Fibroblast of mammary gland (primary cell): ENCODE data around the gene TCEA2.

ENCODE experiments used
- DNase-seq: peaks from one replicate; pipeline ENCODE4 v3.0.0-alpha.2; 2010; ENCODE audit warnings: low read depth
- H3K4me3 ChIP-seq: 2 replicates; pipeline ENCODE4 v1.5.1; 2011; ENCODE audit warnings: low read depth, mild to moderate bottlenecking, low read length, moderate library complexity; ENCODE audit not compliant: control insufficient read depth
- TF ChIP-seq, protein P1 (sequence below): conservative IDR thresholded peaks from 2 replicates; pipeline ENCODE4 v1.5.1; 2011; ENCODE audit warnings: low read depth, low read length, inconsistent platforms; ENCODE audit not compliant: control insufficient read depth, insufficient read depth

TCEA2 gene

DNA sequence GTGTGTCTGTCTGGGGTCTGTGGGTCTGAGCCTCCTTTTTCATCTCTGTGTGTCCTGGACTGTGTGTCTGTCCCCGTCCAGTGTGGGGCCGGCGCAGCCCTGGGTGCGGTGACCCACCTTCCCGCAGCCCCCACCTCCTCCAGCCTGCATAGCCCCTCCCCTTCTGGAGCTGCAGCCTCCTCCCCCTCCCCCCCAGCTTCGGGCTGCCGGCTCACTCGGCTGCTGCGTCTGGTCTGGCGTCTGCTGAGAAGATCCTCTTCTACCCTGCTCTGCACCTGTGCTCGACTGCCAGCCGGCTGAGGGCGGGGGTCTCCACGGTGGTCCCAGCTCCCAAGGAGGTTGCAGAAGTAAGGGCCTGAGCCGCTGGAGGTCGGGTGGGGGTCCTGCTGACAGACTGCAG lies 28.8 kb downstream of the TCEA2 start:
- DNase-seq, result no peak
- H3K4me3 ChIP-seq, result no peak overlapping the region
- TF ChIP-seq, protein P1, sequence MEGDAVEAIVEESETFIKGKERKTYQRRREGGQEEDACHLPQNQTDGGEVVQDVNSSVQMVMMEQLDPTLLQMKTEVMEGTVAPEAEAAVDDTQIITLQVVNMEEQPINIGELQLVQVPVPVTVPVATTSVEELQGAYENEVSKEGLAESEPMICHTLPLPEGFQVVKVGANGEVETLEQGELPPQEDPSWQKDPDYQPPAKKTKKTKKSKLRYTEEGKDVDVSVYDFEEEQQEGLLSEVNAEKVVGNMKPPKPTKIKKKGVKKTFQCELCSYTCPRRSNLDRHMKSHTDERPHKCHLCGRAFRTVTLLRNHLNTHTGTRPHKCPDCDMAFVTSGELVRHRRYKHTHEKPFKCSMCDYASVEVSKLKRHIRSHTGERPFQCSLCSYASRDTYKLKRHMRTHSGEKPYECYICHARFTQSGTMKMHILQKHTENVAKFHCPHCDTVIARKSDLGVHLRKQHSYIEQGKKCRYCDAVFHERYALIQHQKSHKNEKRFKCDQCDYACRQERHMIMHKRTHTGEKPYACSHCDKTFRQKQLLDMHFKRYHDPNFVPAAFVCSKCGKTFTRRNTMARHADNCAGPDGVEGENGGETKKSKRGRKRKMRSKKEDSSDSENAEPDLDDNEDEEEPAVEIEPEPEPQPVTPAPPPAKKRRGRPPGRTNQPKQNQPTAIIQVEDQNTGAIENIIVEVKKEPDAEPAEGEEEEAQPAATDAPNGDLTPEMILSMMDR, result no peak

DNA sequence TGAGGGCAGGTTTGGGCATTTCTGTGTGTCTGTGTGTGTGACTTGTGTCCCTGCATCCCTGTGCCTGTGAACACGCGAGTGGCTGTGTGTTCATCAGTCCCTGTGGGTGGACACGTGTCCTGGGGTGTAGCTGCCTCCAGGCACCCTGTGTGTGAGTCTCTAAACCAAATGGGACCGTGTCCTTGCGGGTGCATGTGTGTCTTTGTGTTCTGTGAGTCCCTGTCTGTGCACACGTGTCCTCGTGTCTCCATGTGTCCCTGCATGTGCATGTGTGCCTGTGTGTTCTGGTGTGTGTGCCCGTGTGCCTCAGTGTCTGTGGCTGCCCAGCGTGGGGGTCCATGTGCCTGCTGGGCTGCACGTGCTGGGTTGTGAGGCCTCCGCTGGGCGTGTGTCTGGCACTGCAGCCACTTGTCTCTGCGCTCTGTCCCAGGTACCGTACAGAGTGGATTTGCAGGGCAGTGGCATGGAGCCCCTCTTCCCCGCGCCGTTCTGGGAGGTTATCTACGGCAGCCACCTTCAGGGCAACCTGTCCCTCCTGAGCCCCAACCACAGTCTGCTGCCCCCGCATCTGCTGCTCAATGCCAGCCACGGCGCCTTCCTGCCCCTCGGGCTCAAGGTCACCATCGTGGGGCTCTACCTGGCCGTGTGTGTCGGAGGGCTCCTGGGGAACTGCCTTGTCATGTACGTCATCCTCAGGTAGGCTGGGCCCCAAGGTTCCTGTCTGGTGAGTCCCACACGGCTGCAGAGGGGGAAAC lies 29.4 kb downstream of the TCEA2 start:
- TF ChIP-seq, protein P1, result no peak
- no peak for DNase-seq
- H3K4me3 ChIP-seq, result no peak overlapping the region

DNA sequence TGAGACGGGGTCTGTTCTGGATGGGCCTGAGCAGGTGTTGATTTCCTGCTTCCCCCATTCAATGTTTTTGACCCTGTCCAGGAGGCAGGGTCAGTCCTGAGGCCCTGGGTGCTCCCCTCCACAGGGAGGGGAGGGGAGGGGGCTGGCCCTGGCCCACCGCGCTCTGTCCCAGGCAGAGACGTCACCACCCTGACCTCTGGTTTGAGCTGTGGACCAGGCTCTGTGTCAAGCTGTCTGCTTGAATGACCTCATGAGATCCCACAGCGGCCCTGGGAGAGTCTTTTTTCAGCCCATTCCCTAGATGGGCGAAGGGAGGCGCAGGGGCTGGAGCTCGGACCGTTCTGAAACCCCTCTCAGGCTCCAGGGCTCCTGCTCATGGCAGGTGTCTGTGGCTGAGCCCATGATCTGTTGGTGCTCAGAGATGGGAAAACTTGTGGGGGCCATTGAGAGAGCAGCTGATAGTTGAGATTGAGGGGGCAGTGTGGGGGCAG lies 30.1 kb downstream of the TCEA2 start:
- no peak for DNase-seq
- TF ChIP-seq, protein P1, result no peak
- H3K4me3 ChIP-seq, result no peak overlapping the region

DNA sequence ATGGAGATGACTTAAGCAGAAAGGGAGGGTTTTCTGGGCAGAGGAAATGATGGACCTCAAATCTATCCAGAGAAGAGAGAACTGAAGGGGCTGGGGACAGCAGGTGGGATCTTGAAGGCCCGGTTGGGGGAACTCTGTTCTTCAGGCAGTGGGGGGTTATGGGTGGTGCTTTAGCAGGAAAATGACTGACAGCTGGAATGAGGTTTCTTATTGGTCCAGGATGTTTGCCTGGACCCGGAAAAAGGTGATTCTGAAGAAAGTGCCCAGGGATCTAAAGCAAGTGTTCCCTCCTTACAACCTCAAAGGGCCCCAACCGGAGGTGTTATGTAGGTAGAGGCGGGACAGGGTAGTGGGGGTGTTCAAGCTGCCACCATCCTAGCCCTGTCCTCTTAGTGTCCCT lies 32.5 kb downstream of the TCEA2 start:
- no peak for DNase-seq
- TF ChIP-seq, protein P1, result no peak
- no peak overlapping the region for H3K4me3 ChIP-seq

DNA sequence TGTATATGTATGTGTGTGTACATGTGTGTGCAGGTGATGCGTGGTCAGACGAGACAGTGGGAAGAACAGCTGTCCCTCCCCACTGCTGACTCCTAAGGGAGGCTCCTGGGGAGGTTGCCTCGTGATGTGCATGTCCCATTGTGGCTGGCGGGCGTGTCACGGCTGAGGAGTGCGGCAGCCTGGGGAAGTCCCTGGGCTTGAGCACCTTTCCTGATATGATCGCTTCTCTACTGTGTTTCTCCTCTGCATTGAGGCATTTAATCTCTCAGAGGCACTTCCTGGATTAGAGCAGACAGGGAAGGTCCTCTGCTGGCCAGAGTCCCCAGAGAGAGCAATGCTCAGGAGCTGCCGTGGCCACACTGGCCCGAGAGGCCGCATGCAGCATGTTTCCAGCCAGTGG lies 32.9 kb downstream of the TCEA2 start:
- H3K4me3 ChIP-seq, result no peak overlapping the region
- TF ChIP-seq, protein P1, result no peak
- no peak for DNase-seq

DNA sequence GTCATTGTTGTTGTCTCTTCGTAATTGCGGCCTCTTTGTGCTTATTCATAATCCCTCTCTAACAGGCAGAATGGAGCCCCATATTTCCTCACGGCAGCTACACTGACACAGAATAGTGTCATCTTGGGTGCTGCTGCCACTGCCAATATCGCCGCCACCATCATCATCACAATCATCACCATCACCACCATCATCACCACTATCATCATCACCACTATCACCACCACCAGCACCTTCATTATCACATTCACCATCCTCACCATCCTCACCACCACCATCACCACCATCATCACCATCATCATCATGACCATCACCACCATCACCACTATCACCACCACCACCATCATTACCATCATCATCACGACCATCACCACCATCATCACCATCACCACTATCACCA lies 33.5 kb downstream of the TCEA2 start:
- no peak for DNase-seq
- TF ChIP-seq, protein P1, result no peak
- no peak overlapping the region for H3K4me3 ChIP-seq
